Lower leg skin (tissue), 4 donors: ENCODE measurements around the gene PRKX. TPM values are rescaled to one million over a fixed set of nuclear protein-coding genes. Genes with fewer than 3 reads are reported as not detected.
A peak's percentile ranks its signal among the peaks of the same experiment; 100 is the strongest.
"Not testable (repeated sequence)": the region's sequence is repeated elsewhere in the genome, so short reads cannot be mapped to it uniquely, and the experiment has no call there.

Experiments used
- DNase-seq, 2 donors: peaks; one replicate each; pipeline ENCODE4 v3.0.0-alpha.2; 2019; ENCODE audit warnings: low spot score in 2 of 2
- H3K4me3 ChIP-seq: fragments of 200-600 bp; sonication (generic); 2 replicates; pipeline ENCODE4 v1.5.1; 2017; ENCODE audit warnings: mild to moderate bottlenecking, low read depth; ENCODE audit not compliant: poor library complexity, severe bottlenecking
- CTCF ChIP-seq, 3 donors: fragments of 450-650 bp; IDR thresholded peaks; one replicate each; pipeline ENCODE4 v1.5.1; 2016; ENCODE audit warnings: antibody characterized with exemption in 3 of 3, mild to moderate bottlenecking in 3 of 3, moderate library complexity in 2 of 3
- POLR2A ChIP-seq, 2 donors: fragments of 450-650 bp; IDR thresholded peaks; one replicate each; pipeline ENCODE4 v1.6.1; 2016 to 2017; ENCODE audit warnings: antibody characterized with exemption in 2 of 2, mild to moderate bottlenecking in 1 of 2, moderate library complexity in 1 of 2
- WGBS, 2 donors: methylation state at CpG; one replicate each; pipeline ENCODE4 v1.1.5; 2018; 5-methylcytosine and 5-hydroxymethylcytosine counted together
- intact Hi-C: fragments of 100-400 bp; cut with DNase I; formaldehyde crosslinking; loops from one replicate; pipeline ENCODE4 v1.15.0; 2023; ENCODE audit warnings: low total_unique reads
- total RNA-seq, 4 donors: library from RNA; depleted of rRNA; stranded (reverse); fragments of >200 nt; gene quantifications; one replicate each; pipeline ENCODE4 v1.1.0, GENCODE V29; 2016

PRKX gene
- total RNA-seq, 4 donors from 2014 or later, result 21.3 to 29.2 (median 23.9) TPM

- no peak for DNase-seq
- no peak for TF ChIP-seq CTCF (IDR thresholded peaks at IDR 0.05)
- TF ChIP-seq POLR2A (IDR thresholded peaks at IDR 0.05), result no peak
- intact Hi-C loops, result no loop called here
- WGBS, 2 donors, result 3 to 4% methylated on average over 9 to 26 of the region's 39 CpGs
- H3K4me3 ChIP-seq, result peak overlapping the region; percentile 53
These were observed 1.2 kb downstream of the PRKX start for GRCh38 chrX:3712051-3712869.

GRCh38 chrX:3711331-3711917 lies 2.0 kb downstream of the PRKX start:
- no peak for TF ChIP-seq CTCF (IDR thresholded peaks at IDR 0.05)
- TF ChIP-seq POLR2A (IDR thresholded peaks at IDR 0.05), result no peak
- WGBS, 2 donors, result 38 to 39% methylated on average over 11 to 16 of the region's 16 CpGs
- H3K4me3 ChIP-seq, result no peak overlapping the region
- intact Hi-C loops, result no loop called here
- no peak for DNase-seq

GRCh38 chrX:3707673-3708274 lies 5.7 kb downstream of the PRKX start:
- WGBS, 2 donors, result 58 to 64% methylated on average over 5 to 8 of the region's 8 CpGs
- not testable (repeated sequence) for DNase-seq, H3K4me3 ChIP-seq
- intact Hi-C loops, result loop anchor here (10.0 kb wide), 1 partner anchor 53 kb away; no protein-coding TSS in a partner anchor

GRCh38 chrX:3706481-3706880 lies 7.0 kb downstream of the PRKX start:
- intact Hi-C loops, result loop anchor here (10.0 kb wide), 1 partner anchor 52 kb away; no protein-coding TSS in a partner anchor
- TF ChIP-seq POLR2A (IDR thresholded peaks at IDR 0.05), result no peak
- no peak for TF ChIP-seq CTCF (IDR thresholded peaks at IDR 0.05)
- no peak for DNase-seq
- WGBS, 2 donors, result 91 to 93% methylated on average over 11 of the region's 11 CpGs
- no peak overlapping the region for H3K4me3 ChIP-seq

- H3K4me3 ChIP-seq, DNase-seq: not testable (repeated sequence)
- intact Hi-C loops, result loop anchor here (10.0 kb wide), 1 partner anchor 48 kb away; no protein-coding TSS in a partner anchor
- WGBS, 2 donors, result 92 to 93% methylated on average over 3 of the region's 3 CpGs
These were observed 10.2 kb downstream of the PRKX start for GRCh38 chrX:3703251-3703650.

- intact Hi-C loops, result loop anchor here (10.0 kb wide), 1 partner anchor 47 kb away; no protein-coding TSS in a partner anchor
- WGBS, 2 donors, result 30 to 46% methylated on average over 2 to 3 of the region's 3 CpGs
- not testable (repeated sequence) for H3K4me3 ChIP-seq, DNase-seq
These were observed 11.4 kb downstream of the PRKX start for GRCh38 chrX:3702095-3702494.

GRCh38 chrX:3701445-3701928 lies 12.0 kb downstream of the PRKX start:
- not testable (repeated sequence) for DNase-seq, H3K4me3 ChIP-seq
- 91 to 96% methylated on average over 10 of the region's 10 CpGs for WGBS, 2 donors
- intact Hi-C loops, result loop anchor here (10.0 kb wide), 1 partner anchor 47 kb away; no protein-coding TSS in a partner anchor
